ENCODE results near the gene PTPN1.

DNA sequence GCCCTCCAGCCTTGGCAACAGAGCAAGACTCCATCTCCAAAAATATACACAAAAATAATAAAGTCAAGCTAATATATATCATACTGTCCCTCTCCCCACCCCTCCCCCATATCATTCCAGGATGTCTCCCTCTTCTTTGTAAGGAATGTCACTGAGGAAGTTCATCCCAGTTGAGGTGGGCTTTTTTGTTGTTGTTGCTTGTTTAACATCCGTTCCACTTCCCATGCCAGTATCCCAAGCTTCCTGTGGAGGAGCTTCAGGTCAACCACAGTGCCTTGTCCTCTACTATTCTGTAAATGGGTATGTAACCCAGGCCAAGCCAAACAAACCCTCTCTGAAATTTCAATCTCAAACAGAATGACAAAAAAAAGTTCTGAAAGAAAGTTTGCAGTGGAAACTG is 19.0 kb upstream of the PTPN1 start:
- TF ChIP-seq, protein P1, sequence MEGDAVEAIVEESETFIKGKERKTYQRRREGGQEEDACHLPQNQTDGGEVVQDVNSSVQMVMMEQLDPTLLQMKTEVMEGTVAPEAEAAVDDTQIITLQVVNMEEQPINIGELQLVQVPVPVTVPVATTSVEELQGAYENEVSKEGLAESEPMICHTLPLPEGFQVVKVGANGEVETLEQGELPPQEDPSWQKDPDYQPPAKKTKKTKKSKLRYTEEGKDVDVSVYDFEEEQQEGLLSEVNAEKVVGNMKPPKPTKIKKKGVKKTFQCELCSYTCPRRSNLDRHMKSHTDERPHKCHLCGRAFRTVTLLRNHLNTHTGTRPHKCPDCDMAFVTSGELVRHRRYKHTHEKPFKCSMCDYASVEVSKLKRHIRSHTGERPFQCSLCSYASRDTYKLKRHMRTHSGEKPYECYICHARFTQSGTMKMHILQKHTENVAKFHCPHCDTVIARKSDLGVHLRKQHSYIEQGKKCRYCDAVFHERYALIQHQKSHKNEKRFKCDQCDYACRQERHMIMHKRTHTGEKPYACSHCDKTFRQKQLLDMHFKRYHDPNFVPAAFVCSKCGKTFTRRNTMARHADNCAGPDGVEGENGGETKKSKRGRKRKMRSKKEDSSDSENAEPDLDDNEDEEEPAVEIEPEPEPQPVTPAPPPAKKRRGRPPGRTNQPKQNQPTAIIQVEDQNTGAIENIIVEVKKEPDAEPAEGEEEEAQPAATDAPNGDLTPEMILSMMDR (IDR thresholded peaks at IDR 0.05) = no peak
- no peak for TF ChIP-seq POLR2A (IDR thresholded peaks at IDR 0.05)
